Effector memory CD4-positive, alpha-beta T cell (primary cell): Measurements from ENCODE around the gene HTR3D.
"Not testable (repeated sequence)": the region's sequence is repeated elsewhere in the genome, so short reads cannot be mapped to it uniquely, and the experiment has no call there.

Experiments used
- DNase-seq, 3 donors: peaks; one replicate each; pipeline ENCODE4 v3.0.0-alpha.2; 2020
- H3K27ac ChIP-seq: 2 replicates; pipeline ENCODE4 v1.7.0; 2013; ENCODE audit warnings: mild to moderate bottlenecking, low read length, moderate library complexity; ENCODE audit not compliant: insufficient read depth, poor library complexity, severe bottlenecking
- H3K27me3 ChIP-seq: replicated peaks from 2 replicates; pipeline ENCODE4 v1.7.0; 2013; ENCODE audit warnings: mild to moderate bottlenecking, low read length; ENCODE audit not compliant: insufficient read depth, control insufficient read depth, poor library complexity, severe bottlenecking
- H3K36me3 ChIP-seq: 2 replicates; pipeline ENCODE4 v1.7.0; 2013; ENCODE audit warnings: mild to moderate bottlenecking, low read length, moderate library complexity; ENCODE audit not compliant: control insufficient read depth, insufficient read depth
- H3K4me1 ChIP-seq: 2 replicates; pipeline ENCODE4 v1.7.0; 2013; ENCODE audit warnings: low read length, mild to moderate bottlenecking; ENCODE audit not compliant: control insufficient read depth, insufficient read depth, poor library complexity, severe bottlenecking
- H3K4me3 ChIP-seq: 2 replicates; pipeline ENCODE4 v1.7.0; 2013; ENCODE audit warnings: low read length, low read depth, mild to moderate bottlenecking; ENCODE audit not compliant: insufficient read depth, poor library complexity, severe bottlenecking
- H3K9me3 ChIP-seq: 2 replicates; pipeline ENCODE4 v1.7.0; 2013; ENCODE audit warnings: mild to moderate bottlenecking, low read length, moderate library complexity; ENCODE audit not compliant: control insufficient read depth

Gene HTR3D

GRCh38 chr3:184037816-184038215, 6.3 kb downstream of the HTR3D start:
- Histone ChIP-seq H3K4me1 (no peaks in the 10 kb centered on the region), H3K27me3 (no peaks in the 10 kb centered on the region), H3K36me3 (no peaks in the 10 kb centered on the region), H3K4me3 (no peak overlapping the region), H3K9me3 (no peaks in the 10 kb centered on the region), H3K27ac (no peak overlapping the region)
- no peak for DNase-seq

DNA sequence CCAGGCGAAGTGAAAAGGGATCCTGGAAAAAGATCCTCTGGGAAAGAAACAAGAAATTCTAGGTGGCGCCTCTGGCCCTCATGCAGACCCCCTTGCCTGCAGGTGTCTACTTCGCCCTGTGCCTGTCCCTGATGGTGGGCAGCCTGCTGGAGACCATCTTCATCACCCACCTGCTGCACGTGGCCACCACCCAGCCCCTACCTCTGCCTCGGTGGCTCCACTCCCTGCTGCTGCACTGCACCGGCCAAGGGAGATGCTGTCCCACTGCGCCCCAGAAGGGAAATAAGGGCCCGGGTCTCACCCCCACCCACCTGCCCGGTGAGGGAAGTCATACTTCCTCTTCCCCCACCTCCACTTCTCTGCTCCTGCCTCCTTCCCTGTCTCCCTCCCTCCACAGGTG, 6.8 kb downstream of the HTR3D start:
- DNase-seq, H3K27me3 ChIP-seq, H3K9me3 ChIP-seq, H3K4me1 ChIP-seq, H3K4me3 ChIP-seq, H3K36me3 ChIP-seq, H3K27ac ChIP-seq: not testable (repeated sequence)

GRCh38 chr3:184039414-184039813, 7.9 kb downstream of the HTR3D start:
- Histone ChIP-seq H3K4me3 (no peak overlapping the region), H3K9me3 (no peaks in the 10 kb centered on the region), H3K27me3 (no peaks in the 10 kb centered on the region), H3K27ac (no peak overlapping the region), H3K4me1 (no peaks in the 10 kb centered on the region), H3K36me3 (no peaks in the 10 kb centered on the region)
- DNase-seq = no peak

- H3K27ac ChIP-seq = no peak overlapping the region
- H3K4me1 ChIP-seq = no peaks in the 10 kb centered on the region
- DNase-seq = no peak
- H3K9me3 ChIP-seq = no peaks in the 10 kb centered on the region
- H3K4me3 ChIP-seq = no peak overlapping the region
- no peaks in the 10 kb centered on the region for H3K36me3 ChIP-seq
- no peaks in the 10 kb centered on the region for H3K27me3 ChIP-seq
Observed at GRCh38 chr3:184040010-184040409, 8.5 kb downstream of the HTR3D start.

DNA sequence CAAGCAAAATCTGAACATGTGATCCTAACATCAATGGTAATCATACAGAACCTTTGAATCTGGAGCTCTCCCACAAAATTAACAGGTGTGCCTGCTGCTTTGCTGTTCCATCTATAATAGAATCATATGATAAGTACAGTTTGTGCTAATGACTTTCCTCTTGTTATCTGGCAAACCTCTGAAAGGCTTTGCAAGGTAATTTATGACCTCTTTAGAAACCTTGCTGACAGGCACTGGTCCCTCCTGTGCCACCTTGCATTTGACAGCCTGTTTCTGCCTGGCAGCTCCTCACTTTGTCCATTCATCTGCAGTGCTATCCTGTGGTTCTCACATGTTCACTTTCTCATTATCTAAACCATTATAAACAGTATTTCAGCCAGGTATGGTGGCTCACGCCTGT, 11.1 kb downstream of the HTR3D start:
- H3K27ac ChIP-seq = no peak overlapping the region
- H3K4me1 ChIP-seq = no peaks in the 10 kb centered on the region
- H3K4me3 ChIP-seq = no peak overlapping the region
- no peaks in the 10 kb centered on the region for H3K27me3 ChIP-seq
- DNase-seq = no peak
- H3K36me3 ChIP-seq = no peaks in the 10 kb centered on the region
- H3K9me3 ChIP-seq = no peaks in the 10 kb centered on the region

DNA sequence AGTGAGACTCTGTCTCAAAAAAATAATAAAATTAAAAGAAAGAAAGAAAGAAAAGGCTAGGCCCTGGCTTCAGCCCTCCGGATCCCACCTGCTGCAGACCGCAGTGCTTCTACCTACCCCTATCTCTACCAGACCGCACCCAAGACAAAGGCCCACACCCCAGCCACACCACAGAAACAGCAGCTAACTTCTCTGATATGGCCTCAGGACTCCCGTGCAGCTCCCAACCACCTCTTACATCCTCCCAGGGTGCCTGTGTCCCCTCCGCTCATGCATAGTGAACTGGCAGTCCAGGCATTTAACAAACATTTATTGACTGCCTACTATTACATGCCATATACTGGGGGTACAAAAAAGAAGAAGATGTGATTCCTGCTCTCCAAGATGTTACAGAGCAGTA, 14.5 kb downstream of the HTR3D start:
- H3K27me3 ChIP-seq = no peaks in the 10 kb centered on the region
- no peaks in the 10 kb centered on the region for H3K9me3 ChIP-seq
- no peak overlapping the region for H3K4me3 ChIP-seq
- H3K36me3 ChIP-seq = no peaks in the 10 kb centered on the region
- no peak overlapping the region for H3K27ac ChIP-seq
- no peak for DNase-seq
- H3K4me1 ChIP-seq = no peaks in the 10 kb centered on the region

- H3K4me3 ChIP-seq = no peak overlapping the region
- no peaks in the 10 kb centered on the region for H3K27me3 ChIP-seq
- H3K9me3 ChIP-seq = no peaks in the 10 kb centered on the region
- DNase-seq = no peak
- no peaks in the 10 kb centered on the region for H3K36me3 ChIP-seq
- H3K27ac ChIP-seq = no peak overlapping the region
- H3K4me1 ChIP-seq = no peaks in the 10 kb centered on the region
Observed at GRCh38 chr3:184050217-184050847, 18.8 kb downstream of the HTR3D start.

GRCh38 chr3:184052767-184053166, 21.2 kb downstream of the HTR3D start, which contains the start of gene HTR3C:
Gene HTR3C, plus strand, starts transcription at chr3:184053047. Its CDS starts 34 bp downstream, at chr3:184053081.
- no peak within 1 kb of the TSS for H3K27ac ChIP-seq
- H3K9me3 ChIP-seq = no peaks in the 10 kb centered on the region
- no peaks in the 10 kb centered on the region for H3K36me3 ChIP-seq
- H3K27me3 ChIP-seq = no peaks in the 10 kb centered on the region
- H3K4me1 ChIP-seq = no peaks in the 10 kb centered on the region
- DNase-seq = no peak
- H3K4me3 ChIP-seq = no peak within 1 kb of the TSS

DNA sequence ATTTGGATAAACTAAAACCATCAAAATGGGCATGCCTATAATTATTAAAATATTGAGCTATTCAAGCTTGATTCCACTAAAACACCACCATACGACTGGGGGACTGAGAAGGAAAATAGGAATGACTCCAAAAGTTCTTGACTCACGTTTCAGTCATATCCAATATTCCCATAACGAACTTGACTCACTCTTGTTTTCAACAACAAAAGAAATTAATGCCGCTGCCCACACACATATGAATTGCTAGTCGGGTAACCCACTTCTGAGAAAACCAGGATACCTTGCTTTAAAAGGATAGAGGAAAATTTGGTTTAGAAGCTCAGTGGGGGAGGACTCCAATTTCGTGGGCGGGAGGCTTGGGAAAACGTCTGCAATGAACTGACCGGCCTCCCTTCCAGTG, 26.5 kb downstream of the HTR3D start:
- H3K4me1 ChIP-seq = no peaks in the 10 kb centered on the region
- H3K27me3 ChIP-seq = no peaks in the 10 kb centered on the region
- no peak overlapping the region for H3K27ac ChIP-seq
- DNase-seq = no peak
- no peak overlapping the region for H3K4me3 ChIP-seq
- no peaks in the 10 kb centered on the region for H3K36me3 ChIP-seq
- no peaks in the 10 kb centered on the region for H3K9me3 ChIP-seq

- no peaks in the 10 kb centered on the region for H3K27me3 ChIP-seq
- no peak overlapping the region for H3K27ac ChIP-seq
- DNase-seq = no peak
- no peak overlapping the region for H3K4me3 ChIP-seq
- no peaks in the 10 kb centered on the region for H3K36me3 ChIP-seq
- no peaks in the 10 kb centered on the region for H3K9me3 ChIP-seq
- H3K4me1 ChIP-seq = no peaks in the 10 kb centered on the region
Observed at GRCh38 chr3:184059424-184059823, 27.9 kb downstream of the HTR3D start.
